ENCODE data around the gene RETN.
A peak's percentile ranks its signal among the peaks of the same experiment; 100 is the strongest.

The RETN gene

DNA sequence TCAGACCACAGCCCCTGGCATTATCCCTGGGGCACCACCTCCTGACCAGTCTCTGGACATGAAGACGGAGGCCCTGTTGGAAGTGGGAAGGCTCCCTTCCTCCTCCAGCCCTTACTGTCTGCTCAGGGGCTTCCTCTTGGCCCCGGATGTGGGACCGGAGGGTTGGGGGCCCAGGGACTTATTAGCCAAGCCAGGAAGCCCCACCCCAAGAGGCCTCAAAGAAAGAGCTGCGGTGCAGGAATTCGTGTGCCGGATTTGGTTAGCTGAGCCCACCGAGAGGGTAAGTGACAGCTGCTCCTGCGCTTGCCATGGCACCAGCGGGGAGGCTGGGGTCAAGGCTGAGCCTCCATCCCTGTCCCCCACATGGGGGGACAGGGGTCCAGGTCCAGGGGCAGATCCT lies at the start of gene RETN:
Gene RETN, plus strand, starts transcription at position 208 of the 400 bp plus-strand sequence. CDS start 278 bp downstream, outside the sequence.
- DNase-seq, result no peak

GRCh38 chr19:7619671-7620441 lies 49.0 kb upstream of the RETN start:
- DNase-seq, result no peak

- no peak for DNase-seq
Measured at GRCh38 chr19:7620442-7621412, 48.1 kb upstream of the RETN start.

DNA sequence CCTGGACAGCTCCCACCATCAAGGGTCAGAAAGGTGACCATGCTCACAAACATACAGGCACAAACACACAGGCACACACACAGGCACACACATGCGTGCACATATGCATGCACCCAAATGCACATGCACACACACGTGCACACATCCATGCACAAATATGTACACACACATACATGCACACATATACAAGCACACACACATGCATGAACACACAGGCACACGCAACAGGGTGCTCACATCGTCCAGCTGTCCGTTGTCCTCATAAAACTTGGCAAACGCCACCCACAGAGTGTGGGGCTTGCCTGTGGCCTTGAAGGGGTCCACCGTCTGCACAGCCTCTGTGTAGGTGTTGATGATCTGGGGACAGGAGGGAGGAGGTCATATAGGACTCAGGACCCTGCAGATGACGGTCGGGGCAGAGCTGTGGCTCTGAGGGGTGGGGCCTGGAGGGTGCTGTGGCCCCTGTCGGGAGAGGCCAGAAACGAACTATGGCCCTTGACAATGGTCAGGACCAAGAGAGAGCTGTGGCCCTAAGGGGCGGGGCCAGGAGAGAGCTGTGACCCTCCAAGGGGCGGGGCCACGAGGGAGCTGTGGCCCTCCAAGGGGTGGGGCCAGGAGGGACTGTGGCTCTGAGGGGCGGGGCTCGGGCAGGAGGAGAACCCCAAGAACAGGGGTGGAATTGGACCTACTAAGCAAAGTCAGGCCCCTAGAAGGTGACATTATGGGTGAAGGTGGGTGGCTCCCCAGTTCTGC lies 45.7 kb upstream of the RETN start:
- no peak for DNase-seq

GRCh38 chr19:7623725-7624603 lies 44.9 kb upstream of the RETN start:
- DNase-seq, result no peak

DNA sequence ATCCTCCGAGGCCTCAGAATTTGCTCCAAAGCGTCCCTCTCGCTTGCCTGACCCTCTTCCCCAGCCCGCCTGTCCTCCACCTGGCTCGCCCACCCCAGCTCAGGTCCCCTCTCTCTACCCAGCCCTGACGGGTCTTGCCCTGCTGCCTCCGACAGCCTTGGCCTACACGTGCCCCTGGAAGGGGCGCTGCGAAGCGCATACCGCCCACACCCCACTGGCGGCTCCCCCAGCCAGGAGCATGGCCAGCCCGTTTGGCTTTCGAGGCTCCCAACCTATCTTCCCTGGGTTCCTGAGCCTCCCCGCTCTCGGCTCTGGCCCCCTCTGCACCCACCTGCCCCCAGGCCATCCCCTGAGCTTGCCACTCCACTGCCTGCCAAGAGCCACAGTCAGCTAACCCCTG lies 44.0 kb upstream of the RETN start:
- no peak for DNase-seq

DNA sequence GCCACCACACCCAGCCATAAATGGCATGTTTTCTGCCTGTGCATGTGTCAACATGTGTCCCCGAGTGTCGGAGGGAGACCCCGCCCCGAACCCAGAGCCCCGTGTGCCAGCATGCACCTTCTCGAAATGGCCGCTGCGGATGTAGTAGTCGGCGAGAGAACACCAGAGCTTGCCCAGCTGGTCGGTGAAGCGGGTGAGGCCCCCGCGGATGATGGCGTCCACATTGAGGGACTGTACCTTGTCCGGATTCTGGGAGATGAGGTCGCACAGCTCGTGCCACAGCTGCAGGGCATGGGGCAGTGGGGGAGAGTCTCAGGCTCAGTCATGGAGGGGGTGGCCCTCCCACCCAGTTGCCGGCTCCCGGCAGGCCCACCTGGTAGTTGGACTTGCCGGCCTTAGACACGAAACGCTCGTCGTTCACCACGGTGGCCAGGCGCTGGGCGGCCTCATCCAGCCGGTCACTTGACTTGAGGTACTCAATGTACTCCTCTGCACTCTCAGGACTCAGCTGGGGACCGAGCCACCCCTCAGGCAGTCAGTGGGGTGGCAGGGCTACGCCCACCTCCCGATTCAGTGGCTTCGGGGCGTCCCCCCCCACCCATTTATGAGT lies 43.0 kb upstream of the RETN start:
- DNase-seq, result no peak

- no peak for DNase-seq
Measured at GRCh38 chr19:7627166-7627565, 41.7 kb upstream of the RETN start.

GRCh38 chr19:7628589-7629311 lies 40.1 kb upstream of the RETN start:
- DNase-seq, result peak; percentile 10

DNA sequence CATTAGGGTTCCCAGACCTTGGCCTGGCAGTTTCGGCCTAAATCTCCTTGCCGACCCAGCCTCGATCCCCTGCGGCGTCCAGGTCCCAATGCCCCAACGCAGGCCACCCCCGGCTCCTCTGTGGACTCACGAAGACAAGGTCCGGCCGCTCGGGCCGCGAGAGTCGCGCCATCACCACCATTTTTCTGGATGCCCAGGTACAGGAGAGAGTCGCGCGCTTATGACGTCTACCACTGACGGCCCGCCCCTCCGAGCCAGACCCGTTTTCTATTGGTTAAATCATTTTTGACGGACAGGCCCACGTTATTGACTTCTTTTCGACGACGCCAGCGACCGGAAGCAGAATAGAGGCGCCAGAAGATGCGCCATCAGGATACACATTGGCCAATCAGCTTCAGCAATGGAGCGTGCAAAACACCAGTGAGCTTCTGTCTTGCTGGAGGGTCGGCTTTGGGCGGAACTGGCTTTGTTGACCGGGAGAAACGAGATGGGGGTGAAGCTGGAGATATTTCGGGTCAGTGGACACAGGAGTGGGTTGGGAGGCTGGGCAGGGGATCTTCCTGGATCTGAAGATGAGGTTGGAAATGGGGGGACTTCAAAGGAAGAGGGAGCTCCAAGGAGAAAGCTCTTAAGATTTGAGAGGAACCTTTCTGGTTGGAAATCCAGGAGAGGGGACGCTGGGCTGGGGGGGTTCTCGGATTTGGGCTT lies 39.3 kb upstream of the RETN start, which contains the start of the genes PET100 and XAB2:
Gene PET100, plus strand, starts transcription at position 447 of the 708 bp plus-strand sequence. Its CDS starts 41 bp downstream, at position 488.
Gene XAB2, minus strand, starts transcription at position 199 of the 708 bp plus-strand sequence. Its CDS starts 18 bp downstream, at position 181.
- peak; percentile 94 for DNase-seq

DNA sequence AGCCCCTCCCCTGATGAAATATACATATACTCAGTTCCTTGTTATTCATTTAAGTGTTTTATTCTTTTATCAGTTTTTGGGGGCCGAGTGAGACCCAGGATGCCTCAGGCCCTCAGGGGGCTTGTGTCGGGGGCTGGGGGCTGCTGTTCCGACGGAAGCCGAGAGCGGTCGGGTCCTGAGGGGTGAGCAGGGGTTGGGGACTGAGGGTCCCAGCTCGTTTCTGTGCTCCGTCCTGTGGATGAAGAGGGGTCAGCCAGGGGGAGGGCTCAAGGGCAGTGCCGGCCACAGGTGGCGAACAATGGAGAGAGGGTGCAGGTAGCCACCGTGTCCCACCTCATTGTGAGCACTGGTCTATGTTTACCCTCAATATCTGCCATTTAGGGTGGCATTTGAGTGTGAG lies 37.3 kb upstream of the RETN start:
- DNase-seq, result no peak

GRCh38 chr19:7632340-7633203 lies 36.3 kb upstream of the RETN start:
- no peak for DNase-seq

DNA sequence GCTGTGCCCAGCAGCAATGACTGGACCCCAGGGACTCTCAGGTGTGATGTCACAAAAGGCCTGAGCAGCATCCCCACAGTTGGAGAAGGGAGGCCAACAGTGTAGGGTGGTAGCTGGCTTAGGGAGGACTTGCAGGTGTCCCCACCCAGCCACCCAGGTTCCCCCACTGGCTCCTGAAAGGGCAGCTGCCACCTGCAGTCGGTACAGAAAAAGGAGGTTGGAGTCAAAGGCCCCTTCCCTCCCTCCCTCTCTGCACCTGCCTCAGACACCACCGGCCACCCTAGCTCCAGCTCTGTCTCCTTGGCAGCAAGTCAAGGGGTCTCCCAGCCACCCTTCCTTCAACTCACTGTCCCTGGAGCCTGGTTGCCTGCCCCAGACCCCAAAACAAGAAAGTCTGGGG lies 35.2 kb upstream of the RETN start, which contains the start of gene PCP2:
Gene PCP2, minus strand, starts transcription at position 22 of the 400 bp plus-strand sequence. CDS start 262 bp downstream, outside the sequence.
- no peak for DNase-seq

- no peak for DNase-seq
Measured at GRCh38 chr19:7635670-7636069, 33.2 kb upstream of the RETN start.

- no peak for DNase-seq
Measured at GRCh38 chr19:7636317-7636690, 32.5 kb upstream of the RETN start.

DNA sequence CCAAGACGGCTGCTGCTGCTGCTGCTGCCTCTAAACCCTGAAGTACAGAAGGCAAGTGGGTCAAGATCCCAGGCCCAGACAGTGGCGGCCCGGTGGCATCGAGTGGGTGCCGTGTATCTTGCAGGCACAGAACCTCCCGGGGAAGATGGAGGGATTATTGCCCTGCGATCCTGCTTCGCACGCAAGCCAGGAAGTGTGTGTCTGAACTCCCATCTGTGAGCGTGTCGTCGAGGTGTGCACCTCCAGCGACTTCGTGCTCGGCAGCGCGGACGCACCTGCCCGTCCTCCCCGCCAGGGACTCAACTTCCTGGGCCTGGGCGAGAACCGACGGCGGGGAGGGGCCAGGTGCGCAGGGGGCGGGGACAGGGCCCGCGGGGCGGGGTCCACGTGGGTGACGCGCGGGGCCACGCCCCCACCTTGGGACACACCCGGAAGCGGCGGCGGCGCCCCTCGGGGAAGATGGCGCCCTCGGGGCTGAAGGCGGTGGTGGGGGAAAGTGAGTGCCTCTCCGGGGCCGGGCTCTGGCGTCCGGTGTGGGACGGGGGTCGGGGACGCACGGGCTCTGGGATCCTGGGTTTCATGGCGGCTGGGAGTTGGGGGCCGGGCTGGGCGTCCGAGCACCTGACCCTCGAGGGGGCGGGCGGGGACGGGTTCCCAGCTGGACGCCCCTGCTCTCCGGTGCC lies 32.0 kb upstream of the RETN start, which contains the start of gene STXBP2:
Gene STXBP2, plus strand, starts transcription at position 420 of the 683 bp plus-strand sequence. Its CDS starts 40 bp downstream, at position 460.
- peak; percentile 90 for DNase-seq

DNA sequence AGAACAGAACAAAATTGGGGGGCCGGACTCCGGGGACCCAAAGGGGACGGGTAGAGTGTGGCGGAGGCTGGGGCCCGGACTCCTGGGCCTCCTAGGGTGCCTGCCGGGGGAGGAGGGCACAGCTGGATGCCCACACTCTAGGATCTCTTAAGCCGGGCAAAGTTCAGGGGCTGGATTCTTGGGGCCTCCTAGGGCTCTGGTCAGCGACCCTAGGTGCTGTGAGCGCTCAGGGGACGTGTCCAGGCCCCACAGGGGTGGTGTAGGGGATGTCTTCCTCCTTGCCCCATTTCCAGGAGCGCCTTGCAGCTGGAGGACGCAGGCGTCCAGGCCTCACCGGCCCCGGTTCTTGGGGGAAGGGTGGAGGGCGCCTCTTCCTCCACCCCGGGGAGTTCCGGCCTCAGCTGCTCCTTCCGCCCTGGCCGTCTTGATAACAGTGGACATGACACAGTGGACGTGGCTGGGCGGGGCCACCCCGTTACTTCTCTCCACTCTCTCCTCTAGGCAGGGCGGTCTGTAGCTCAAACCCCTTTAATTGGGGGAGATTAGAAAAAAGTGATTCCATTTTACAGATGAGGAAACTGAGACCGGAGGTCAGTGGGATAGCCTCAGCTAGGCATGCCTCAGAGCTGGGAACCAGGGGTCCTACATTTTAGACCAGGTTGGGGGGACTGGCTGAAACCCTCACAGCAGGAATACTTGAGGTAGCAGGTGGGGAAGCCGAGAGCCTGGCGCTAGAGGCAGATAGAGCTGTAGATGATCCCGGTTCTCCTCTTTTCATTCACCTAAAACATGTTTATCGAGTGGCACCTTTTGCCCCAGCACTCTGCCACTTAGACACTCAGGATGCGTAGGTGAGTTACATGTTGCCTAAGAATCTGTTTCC lies 31.2 kb upstream of the RETN start:
- peak; percentile 19 for DNase-seq
